K562 (cell line): Measurements from ENCODE around the gene GPC2. TPM values are rescaled to one million over a fixed set of nuclear protein-coding genes. Genes with fewer than 3 reads are reported as not detected.

Experiments
- CBFA2T3 ChIP-seq: fragments of 450-650 bp; IDR thresholded peaks from 2 replicates; pipeline ENCODE4 v1.6.1; 2017
- CBX1 ChIP-seq: sonication (generic); IDR thresholded peaks from 2 replicates; pipeline ENCODE4 v1.6.1; 2016; ENCODE audit warnings: antibody characterized with exemption, low read depth, mild to moderate bottlenecking
- NR2C1 ChIP-seq, 2 experiments: fragments of 450-650 bp; IDR thresholded peaks; 2 replicates each; pipeline ENCODE4 v1.6.1; 2017; ENCODE audit warnings: mild to moderate bottlenecking in 2 of 2, antibody characterized with exemption in 1 of 2, inconsistent platforms in 1 of 2, missing compliant biosample characterization in 1 of 2, missing genetic modification characterization in 1 of 2
- SMARCE1 ChIP-seq: fragments of 450-650 bp; IDR thresholded peaks from 2 replicates; pipeline ENCODE4 v1.7.1; 2016; ENCODE audit warnings: mild to moderate bottlenecking
- TFAM ChIP-seq: fragments of 250-450 bp; sonication (Bioruptor Pico); conservative IDR thresholded peaks from 2 replicates; pipeline ENCODE4 v1.5.0; 2021; ENCODE audit warnings: mild to moderate bottlenecking, moderate library complexity
- ZBTB34 ChIP-seq: fragments of 250-450 bp; sonication (Bioruptor Pico); IDR thresholded peaks from 2 replicates; pipeline ENCODE4 v1.8.0; 2021; ENCODE audit warnings: mild to moderate bottlenecking, moderate library complexity
- ZFP36 ChIP-seq: fragments of 150-350 bp; IDR thresholded peaks from 2 replicates; pipeline ENCODE4 v1.6.1; 2018; ENCODE audit warnings: low read length, low read depth; ENCODE audit not compliant: partially characterized antibody
- ZKSCAN1 ChIP-seq: fragments of 150-350 bp; IDR thresholded peaks from 2 replicates; pipeline ENCODE4 v1.6.1; 2016; ENCODE audit warnings: low read depth, low read length
- ZKSCAN3 ChIP-seq: fragments of 250-450 bp; sonication (Bioruptor Pico); IDR thresholded peaks from 2 replicates; pipeline ENCODE4 v1.4.0; 2020
- ZNF23 ChIP-seq: fragments of 250-450 bp; sonication (Bioruptor Pico); IDR thresholded peaks from 2 replicates; pipeline ENCODE4 v1.4.0; 2020; ENCODE audit warnings: mild to moderate bottlenecking
- polyA plus RNA-seq, 8 experiments: library from polyadenylated mRNA; depleted of rRNA in 4 of 8; stranded (reverse) in 5 of 8; unstranded in 3 of 8; fragments of >200 nt; fragmentation: Nextera tagmentation in 2 of 8; fragmentation: Illumina TruSeq in 1 of 8; extraction: Ambion mirVana in 2 of 8; extraction: Trizol in 1 of 8; gene quantifications; 2 replicates each; pipeline versions ENCODE4 v1.2.1 to v1.2.3, GENCODE V29; 2011 to 2014; ENCODE audit warnings: inconsistent platforms in 1 of 8, missing spikeins in 1 of 8
- total RNA-seq, 7 experiments: library from RNA; depleted of rRNA in 6 of 7; stranded (reverse); fragments of >200 nt in 6 of 7; fragmentation: Illumina TruSeq in 2 of 7; extraction: Trizol in 2 of 7; gene quantifications; 2 replicates each; pipeline versions ENCODE4 v1.2.1 to v1.2.3, GENCODE V29; 2011 to 2021; ENCODE audit warnings: low replicate concordance in 1 of 7
- TF ChIP-seq, protein P1 (sequence below), 2 experiments: fragments of 450-650 bp; IDR thresholded peaks; 2 replicates each; pipeline ENCODE4 v1.6.1; 2016; ENCODE audit warnings: mild to moderate bottlenecking in 2 of 2, borderline replicate concordance in 1 of 2, low read depth in 1 of 2, moderate library complexity in 1 of 2
- TF ChIP-seq, protein P2 (sequence below), 3 experiments: fragments of 200-800 bp in 1 of 3; fragments of 250-450 bp in 1 of 3; fragments of 450-650 bp in 1 of 3; sonication (Bioruptor Pico) in 1 of 3; sonication (Bioruptor generic) in 1 of 3; formaldehyde crosslinking in 1 of 3; IDR thresholded peaks; 2 replicates each; pipeline versions ENCODE4 v1.6.1 to v1.8.0; 2016 to 2022; ENCODE audit warnings: mild to moderate bottlenecking in 2 of 3, missing genetic modification characterization in 2 of 3, missing compliant biosample characterization in 1 of 3, moderate library complexity in 1 of 3

GPC2 gene
- total and polyA plus RNA-seq, 9 of the 15 experiments (the other 6 are each of a cell fraction or from before 2014, with no cell fraction given): 0.06 to 7.7 (median 1.4) TPM; not detected in 1

DNA sequence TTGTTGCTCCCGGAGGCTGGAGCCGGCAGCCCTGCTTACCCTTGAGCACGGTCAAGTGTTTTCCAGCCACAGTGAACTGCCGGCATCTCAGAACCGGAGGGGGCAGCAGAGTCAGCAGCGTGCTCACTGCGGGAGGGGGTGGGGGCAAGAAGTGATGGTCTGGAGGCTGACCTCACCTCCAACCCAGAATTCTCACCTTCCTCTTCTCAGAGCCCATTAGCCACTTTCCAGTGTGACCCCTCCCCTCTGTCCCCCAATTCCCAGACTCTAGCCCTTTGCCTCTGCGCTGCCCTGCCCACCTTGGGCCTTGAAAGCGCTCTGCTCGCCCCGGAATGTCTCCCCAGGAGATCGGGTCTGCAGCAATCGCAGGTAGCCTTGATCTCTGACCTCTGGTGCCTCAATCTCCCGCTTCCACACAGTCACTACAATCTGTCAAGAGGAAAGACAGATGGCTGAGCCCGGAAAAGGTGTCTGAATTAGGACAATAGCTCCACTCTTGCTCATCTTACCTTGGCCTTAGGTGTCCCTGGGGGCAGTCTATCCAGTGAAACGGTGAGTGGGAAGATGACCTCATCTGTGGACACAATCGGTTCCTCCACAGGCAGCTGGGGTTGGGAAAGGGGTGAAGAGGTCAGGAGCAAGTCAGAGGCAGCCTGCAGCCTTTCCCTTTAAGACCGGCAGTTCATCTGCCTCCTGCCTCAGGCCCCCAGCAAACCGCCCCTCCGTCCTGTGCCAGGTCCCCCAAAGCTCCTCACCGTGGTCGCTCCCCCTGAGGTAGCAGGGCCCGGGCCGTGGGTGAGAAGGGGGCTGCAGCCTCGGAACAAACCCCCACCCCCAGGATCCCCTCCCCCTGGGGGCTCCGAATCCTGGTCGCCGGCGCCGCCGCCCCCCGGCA, 19.6 kb downstream of the GPC2 start (continued):
- TF ChIP-seq NR2C1 (IDR thresholded peaks at IDR 0.05): 0 out of 2 replicates have a peak, but pooled peaks have one; percentile 33
- TF ChIP-seq NR2C1 (tag; IDR thresholded peaks at IDR 0.05): peak; percentile 61; the same call in 1 of the 2 replicates
- peak; percentile 69; the same call in 1 of the 2 replicates for TF ChIP-seq SMARCE1
- TF ChIP-seq ZBTB34 (CRISPR knock-in tag): no peak
- TF ChIP-seq ZFP36: peak; percentile 8
- TF ChIP-seq, protein P1, sequence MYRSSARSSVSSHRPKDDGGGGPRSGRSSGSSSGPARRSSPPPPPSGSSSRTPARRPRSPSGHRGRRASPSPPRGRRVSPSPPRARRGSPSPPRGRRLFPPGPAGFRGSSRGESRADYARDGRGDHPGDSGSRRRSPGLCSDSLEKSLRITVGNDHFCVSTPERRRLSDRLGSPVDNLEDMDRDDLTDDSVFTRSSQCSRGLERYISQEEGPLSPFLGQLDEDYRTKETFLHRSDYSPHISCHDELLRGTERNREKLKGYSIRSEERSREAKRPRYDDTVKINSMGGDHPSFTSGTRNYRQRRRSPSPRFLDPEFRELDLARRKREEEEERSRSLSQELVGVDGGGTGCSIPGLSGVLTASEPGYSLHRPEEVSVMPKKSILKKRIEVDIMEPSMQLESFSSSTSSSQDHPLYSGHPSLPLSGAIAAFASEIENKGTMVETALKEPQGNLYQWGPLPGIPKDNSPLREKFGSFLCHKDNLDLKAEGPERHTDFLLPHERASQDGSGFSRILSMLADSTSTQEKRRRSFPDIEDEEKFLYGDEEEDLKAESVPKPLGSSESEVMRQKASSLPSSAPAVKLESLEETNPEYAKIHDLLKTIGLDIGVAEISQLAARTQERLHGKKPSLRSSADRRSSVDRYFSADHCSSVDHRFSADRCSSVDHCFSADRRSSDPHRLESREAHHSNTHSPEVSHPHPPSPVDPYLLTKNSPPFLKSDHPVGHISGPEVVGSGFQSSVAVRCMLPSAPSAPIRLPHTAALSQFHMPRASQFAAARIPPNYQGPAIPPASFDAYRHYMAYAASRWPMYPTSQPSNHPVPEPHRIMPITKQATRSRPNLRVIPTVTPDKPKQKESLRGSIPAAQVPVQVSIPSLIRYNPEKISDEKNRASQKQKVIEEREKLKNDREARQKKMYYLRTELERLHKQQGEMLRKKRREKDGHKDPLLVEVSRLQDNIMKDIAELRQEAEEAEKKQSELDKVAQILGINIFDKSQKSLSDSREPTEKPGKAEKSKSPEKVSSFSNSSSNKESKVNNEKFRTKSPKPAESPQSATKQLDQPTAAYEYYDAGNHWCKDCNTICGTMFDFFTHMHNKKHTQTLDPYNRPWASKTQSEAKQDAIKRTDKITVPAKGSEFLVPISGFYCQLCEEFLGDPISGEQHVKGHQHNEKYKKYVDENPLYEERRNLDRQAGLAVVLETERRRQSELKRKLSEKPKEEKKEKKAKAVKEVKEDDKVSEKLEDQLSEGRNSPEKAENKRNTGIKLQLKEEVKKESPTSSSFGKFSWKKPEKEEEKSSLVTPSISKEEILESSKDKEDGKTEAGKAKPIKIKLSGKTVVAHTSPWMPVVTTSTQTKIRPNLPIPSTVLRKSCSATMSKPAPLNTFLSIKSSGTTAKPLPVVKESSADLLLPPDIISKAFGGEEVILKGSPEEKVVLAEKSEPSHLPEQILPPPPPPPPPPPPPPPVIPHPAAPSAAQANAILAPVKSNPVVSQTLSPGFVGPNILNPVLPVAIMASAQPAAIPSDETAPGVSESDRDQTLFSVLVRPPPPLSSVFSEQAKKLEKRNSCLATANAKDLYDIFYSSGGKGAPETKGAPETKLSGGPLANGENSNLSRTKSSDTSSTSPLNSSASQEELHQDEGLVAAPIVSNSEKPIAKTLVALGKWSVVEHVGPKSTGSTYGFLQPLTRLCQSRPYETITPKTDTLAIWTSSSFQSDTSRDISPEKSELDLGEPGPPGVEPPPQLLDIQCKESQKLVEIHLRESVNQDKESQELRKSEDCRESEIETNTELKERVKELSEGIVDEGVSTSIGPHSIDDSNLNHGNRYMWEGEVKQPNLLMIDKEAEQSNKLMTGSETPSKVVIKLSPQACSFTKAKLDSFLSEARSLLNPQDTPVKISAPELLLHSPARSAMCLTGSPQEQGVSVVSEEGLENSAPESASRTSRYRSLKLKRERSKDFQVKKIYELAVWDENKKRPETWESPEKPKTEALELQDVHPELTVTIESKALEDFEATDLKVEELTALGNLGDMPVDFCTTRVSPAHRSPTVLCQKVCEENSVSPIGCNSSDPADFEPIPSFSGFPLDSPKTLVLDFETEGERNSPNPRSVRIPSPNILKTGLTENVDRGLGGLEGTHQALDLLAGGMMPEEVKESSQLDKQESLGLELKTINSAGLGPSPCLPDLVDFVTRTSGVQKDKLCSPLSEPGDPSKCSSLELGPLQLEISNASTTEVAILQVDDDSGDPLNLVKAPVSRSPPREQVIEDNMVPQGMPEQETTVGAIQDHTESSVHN (IDR thresholded peaks at IDR 0.05; ENCODE audit: borderline replicate concordance in 1 of 2, low read depth in 1 of 2): peak in 1 of 2 experiments; percentile 61; a peak in 1 of 4 replicates
- no peak for TF ChIP-seq CBX1
- peak; percentile 72 for TF ChIP-seq CBFA2T3
- TF ChIP-seq ZNF23 (CRISPR knock-in tag): no peak
- TF ChIP-seq, protein P2, sequence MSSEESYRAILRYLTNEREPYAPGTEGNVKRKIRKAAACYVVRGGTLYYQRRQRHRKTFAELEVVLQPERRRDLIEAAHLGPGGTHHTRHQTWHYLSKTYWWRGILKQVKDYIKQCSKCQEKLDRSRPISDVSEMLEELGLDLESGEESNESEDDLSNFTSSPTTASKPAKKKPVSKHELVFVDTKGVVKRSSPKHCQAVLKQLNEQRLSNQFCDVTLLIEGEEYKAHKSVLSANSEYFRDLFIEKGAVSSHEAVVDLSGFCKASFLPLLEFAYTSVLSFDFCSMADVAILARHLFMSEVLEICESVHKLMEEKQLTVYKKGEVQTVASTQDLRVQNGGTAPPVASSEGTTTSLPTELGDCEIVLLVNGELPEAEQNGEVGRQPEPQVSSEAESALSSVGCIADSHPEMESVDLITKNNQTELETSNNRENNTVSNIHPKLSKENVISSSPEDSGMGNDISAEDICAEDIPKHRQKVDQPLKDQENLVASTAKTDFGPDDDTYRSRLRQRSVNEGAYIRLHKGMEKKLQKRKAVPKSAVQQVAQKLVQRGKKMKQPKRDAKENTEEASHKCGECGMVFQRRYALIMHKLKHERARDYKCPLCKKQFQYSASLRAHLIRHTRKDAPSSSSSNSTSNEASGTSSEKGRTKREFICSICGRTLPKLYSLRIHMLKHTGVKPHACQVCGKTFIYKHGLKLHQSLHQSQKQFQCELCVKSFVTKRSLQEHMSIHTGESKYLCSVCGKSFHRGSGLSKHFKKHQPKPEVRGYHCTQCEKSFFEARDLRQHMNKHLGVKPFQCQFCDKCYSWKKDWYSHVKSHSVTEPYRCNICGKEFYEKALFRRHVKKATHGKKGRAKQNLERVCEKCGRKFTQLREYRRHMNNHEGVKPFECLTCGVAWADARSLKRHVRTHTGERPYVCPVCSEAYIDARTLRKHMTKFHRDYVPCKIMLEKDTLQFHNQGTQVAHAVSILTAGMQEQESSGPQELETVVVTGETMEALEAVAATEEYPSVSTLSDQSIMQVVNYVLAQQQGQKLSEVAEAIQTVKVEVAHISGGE (CRISPR knock-in tag; IDR thresholded peaks at IDR 0.05): 0 out of 6 replicates have a peak, but pooled peaks of 1 of the 3 experiments have one; percentile 76
- peak; percentile 60; the same call in 1 of the 2 replicates for TF ChIP-seq ZKSCAN1
- TF ChIP-seq TFAM (CRISPR knock-in tag): no peak
- no peak for TF ChIP-seq ZKSCAN3 (CRISPR knock-in tag)
